ENCODE measurements around the gene PUM2.

PUM2 gene

GRCh38 chr2:20230114-20230425 is 120.6 kb downstream of the PUM2 start:
- DNase-seq (ENCODE audit: low read depth in 3 of 3), result no peak

DNA sequence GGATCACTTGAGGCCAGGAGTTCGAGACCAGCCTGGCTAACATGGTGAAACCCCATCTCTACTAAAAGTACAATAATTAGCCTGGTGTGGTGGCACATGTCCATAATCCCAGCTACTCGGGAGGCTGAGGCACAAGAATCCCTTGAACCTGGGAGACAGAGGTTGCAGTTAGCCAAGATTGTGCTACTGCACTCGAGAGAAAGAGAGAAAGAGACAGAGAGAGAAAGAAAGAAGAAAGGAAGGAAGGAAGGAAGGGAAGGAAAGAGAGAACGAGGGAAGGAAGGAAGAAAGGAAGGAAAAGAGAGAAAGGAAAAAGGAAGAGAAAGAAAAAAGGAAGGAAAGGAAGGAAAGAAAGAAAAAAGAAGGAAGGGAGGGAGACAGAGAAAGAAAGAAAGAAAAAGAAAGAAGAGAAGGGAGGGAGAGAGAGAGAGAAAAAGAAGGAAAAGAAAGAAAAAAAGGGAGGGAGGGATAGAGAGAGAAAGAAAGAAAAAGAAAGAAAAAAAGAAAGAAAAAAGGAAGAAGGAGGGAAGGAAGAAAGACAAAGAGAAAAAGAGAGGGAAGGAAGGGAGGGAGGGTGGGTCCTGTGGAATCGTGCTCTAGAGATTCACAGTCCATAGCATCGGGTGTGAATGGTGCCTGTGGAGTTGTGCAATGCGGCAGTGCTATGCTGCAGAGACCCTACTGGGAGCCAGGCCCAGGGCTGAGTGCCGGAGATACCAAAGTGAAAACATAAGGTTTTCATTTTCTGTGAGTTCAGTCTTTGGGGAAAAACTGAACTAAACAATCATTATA is 121.1 kb downstream of the PUM2 start:
- no peak for DNase-seq (ENCODE audit: low read depth in 3 of 3)

- DNase-seq (ENCODE audit: low read depth in 3 of 3), result no peak
Observed at GRCh38 chr2:20227894-20228505, 122.6 kb downstream of the PUM2 start.

- no peak for DNase-seq (ENCODE audit: low read depth in 3 of 3)
Observed at GRCh38 chr2:20226152-20226545, 124.5 kb downstream of the PUM2 start.

- peak in 1 of 3 donors; percentile 20 for DNase-seq (ENCODE audit: low read depth in 3 of 3)
Observed at GRCh38 chr2:20225294-20226151, 125.1 kb downstream of the PUM2 start.

DNA sequence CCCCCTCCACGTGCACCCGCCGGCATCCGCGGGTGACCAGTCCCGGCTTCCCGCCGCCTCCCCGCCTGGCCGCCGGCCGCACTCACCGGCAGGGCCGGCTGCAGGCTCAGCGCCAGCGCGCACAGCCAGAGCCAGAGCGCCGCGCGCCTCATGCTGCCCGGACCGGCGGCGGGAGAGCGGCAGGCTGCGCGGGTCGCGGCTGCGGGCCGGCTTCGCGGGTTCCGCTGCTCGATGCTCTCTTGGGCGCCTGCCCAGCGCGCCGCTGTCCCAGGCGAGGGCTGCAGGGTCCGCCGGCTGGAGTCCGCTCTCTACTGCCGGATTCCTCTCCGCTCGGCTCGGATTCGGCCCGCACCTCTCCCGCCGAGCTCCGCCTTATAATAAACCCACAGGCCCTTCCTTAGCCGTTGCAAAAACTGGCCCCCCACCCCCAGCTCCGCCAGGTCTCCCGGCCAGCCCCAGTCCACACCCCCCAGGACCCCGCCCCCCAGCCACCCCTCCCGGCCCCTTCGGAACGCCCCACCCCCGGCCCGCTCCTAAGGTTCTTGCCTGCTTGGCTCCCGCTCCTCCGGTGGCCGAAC is 125.8 kb downstream of the PUM2 start, which contains the start of gene SDC1:
Gene SDC1 (minus strand): TSS at position 415 of the 578 bp plus-strand sequence. CDS start 263 bp downstream, at position 152.
- no peak for DNase-seq (ENCODE audit: low read depth in 3 of 3)

GRCh38 chr2:20224164-20224715 is 126.4 kb downstream of the PUM2 start:
- no peak for DNase-seq (ENCODE audit: low read depth in 3 of 3)

DNA sequence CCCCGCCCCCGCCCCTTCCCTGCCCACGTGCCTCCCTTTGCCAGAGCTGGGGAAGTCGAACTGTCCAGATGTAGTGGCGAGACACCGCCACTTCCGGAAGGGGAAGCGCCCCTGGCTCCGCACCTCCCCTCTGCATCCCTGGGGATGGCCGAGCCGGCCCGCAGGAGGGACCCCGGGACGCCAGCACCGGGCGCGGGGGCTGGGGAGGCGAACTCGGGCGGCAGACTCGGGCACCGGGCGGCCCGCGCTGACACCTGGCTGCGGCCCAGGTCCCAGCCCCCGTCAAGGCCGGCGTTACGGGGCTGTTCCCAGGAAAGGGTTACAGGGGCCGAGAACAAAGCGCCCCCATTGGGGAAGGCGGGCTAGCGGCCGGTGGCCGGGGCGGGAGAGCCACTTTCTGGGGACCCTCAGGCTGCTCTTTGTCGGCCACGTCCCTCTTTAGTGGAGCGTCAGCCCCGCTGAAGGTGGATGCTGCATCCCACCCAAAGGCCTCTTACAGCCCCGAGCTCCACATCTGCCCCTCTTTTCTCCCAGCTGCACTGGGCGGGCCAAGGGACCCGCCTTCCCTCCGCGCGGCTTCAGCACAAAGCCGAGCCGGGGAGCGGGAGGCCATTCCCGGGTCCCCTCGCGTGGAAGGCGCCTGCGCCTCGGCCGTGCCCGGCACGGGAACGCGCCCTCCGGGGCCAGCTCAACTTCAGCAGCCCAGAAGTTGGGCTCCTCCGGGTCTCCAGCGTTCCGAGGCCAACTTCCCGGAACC is 127.1 kb downstream of the PUM2 start:
- DNase-seq (ENCODE audit: low read depth in 3 of 3), result no peak

DNA sequence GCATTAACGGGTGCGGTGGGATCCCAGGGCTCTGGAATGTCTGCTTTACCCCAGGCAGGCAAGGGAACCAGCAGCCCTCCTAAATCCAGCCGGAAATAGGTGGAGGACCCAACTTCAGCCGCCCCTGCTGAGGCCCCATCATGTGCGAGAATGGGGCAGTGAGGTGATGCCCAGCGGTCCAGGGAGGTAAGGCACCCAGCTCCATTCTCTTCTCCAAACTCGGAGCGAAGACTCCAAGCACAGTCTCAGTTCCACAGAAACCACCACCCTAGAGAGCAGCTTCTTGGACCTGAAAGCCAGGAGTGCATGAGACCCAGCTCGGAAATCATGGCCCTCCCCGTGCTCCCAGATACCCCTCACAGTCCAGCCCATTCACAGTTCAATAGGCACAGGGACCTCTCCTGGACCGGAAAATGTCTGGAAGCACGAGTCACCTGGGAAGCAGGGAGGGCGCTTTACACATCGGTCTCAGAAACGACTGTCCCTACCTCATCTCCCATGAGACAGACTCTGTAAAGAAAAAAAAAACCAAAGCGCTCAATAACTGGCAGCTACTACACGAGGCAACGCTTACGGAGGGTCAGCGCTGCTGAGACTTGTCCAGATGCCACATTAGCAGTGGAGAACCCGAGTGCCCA is 127.8 kb downstream of the PUM2 start:
- DNase-seq (ENCODE audit: low read depth in 3 of 3), result no peak

DNA sequence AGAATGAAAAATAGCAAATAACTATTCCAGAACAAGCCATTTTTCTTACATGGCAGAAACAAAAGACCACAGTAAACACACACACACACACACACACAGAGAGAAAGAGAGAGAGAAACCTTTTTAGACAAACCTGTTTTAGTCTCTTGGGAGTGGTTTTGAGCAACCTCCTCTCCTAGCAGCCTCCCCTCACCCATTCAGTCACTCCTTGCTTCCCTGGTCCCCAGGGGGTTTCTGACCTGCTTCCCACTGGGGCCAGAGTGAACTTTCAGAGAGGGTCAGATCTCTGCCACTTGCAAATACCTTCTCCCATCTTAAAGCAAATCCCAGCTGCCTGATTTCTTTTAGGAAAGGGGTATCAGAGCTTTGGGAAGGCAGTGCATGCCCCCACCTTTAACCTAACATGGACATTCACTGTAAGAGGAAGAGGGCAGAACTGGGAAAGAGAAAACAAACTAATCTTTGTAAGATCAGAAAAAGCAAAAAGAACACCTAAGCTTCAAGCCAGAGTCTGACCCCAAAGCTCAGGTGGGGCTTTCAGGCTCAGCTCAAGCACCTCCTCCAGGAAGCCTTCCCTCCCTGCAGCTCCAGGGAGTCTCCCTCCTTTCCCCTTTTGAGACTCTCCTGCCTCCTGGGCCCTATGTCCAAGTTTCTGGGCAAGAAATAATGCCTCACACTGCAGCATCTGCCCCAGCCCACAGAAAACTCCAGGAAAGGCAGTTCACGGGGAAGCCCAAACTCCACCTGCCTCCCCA is 128.5 kb downstream of the PUM2 start:
- DNase-seq (ENCODE audit: low read depth in 3 of 3), result no peak

- DNase-seq (ENCODE audit: low read depth in 3 of 3), result no peak
Observed at GRCh38 chr2:20221555-20221973, 129.1 kb downstream of the PUM2 start.

GRCh38 chr2:20220806-20221554 is 129.7 kb downstream of the PUM2 start:
- no peak for DNase-seq (ENCODE audit: low read depth in 3 of 3)

- no peak for DNase-seq (ENCODE audit: low read depth in 3 of 3)
Observed at GRCh38 chr2:20219763-20220380, 130.8 kb downstream of the PUM2 start.

DNA sequence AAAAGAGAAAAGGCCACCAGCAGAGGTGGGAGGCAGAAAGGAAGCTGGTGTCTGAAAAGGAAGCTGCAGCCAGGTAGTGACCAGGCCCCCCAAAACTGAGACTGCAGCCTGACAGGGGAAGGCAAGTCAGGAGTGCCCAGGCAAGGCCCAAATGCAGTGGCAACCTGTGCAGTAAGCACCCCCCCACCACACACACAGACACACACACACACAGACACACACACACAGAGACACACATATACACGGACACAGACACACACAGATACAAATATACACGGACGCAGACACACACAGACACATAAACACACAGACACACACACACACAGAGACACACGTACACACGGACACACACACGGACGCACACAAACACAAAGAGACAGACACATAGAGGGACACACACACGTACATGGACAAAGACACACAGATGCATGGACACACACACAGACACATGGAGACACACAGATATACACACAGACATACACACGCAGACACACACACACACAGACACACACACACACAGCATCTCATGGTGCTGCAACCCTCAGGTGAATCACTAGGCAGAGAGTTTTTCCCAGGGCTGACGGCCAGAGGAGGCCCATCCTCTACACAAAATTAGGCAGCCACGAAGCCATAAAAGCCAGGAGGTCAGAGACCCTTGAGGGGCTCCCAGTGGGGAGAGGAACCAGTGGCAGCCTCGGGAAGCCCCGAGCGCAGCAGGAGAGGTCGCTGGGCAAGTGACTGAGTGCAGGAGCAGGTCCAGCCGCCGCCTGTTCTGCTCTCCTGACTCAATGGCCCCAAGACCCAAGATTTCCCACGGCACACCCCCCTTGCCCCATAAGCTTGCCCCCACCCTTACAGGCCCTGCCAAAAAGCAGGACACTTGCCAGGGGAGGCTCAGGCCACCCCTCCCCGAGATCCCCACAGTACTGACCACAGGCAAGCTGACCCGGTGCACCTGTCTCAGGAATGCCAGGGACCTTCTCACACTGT is 132.0 kb downstream of the PUM2 start:
- no peak for DNase-seq (ENCODE audit: low read depth in 3 of 3)

DNA sequence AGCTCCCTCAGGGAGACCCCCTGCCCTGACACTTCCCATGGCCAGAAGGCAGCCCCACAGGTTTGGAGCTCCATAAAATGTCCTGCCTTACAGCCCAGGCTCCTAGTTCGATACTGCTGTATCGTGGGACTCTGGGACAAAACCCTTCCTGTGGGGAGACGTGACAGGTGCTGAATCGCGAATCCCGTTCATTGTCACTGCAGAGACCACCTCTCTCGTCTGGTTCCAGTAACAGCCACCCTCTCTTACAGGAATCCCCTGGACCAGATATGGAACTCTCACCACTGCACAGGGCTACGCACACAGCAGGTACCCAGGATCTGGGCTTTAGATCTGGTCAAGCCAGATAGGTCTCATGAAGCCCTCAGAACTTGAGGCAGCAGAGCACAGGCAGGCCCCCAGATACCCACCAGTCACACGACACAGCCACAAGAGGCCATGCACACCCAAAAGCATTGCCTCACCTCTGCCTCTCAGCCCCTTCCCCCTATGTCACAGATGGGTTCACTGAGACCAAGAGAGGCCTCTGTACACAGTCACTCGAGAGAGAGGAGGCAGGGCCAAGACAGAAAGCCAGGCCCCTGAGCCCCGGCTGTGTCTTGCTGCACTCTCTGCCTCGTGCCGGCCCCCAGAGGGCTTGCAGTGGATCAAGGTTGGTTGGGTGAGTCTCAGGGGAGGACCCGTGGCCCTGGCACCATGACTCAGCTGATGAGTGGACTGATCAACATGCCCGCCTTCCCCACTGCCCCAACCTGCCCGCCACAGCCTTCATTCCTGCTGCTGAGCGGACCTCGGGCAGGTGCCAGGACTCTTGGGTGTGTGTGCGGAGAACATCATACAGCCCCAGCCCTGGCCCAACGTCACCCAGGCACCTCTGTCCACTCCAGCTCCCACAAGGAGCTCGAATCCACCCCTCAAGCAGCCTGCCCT is 133.3 kb downstream of the PUM2 start:
- no peak for DNase-seq (ENCODE audit: low read depth in 3 of 3)

Measured in stimulated activated CD4-positive, alpha-beta T cell treated with anti-CD3 and anti-CD28 coated beads, TNF-alpha, amount 100 ng/mL, for 48 hours (primary cell).